GM12892 (cell line): ENCODE results near the gene PGF.

Experiments used
- DNase-seq: peaks from one replicate; pipeline ENCODE4 v3.0.0; 2011; ENCODE audit not compliant: insufficient read length
- FAIRE-seq: peaks from 2 replicates; lab custom pipeline; 2011; peaks lifted over from hg19 to GRCh38; lab: Jason Lieb, UNC
- POLR2A ChIP-seq: IDR thresholded peaks from 2 replicates; pipeline ENCODE4 v1.6.1; 2011; ENCODE audit warnings: low read depth, low read length, control low read depth
- POLR2AphosphoS5 ChIP-seq: IDR thresholded peaks from 2 replicates; pipeline ENCODE4 v1.6.1; 2011; ENCODE audit warnings: low read depth, low read length, control low read depth
- TAF1 ChIP-seq: IDR thresholded peaks from 2 replicates; pipeline ENCODE4 v1.6.1; 2011; ENCODE audit warnings: low read depth, mild to moderate bottlenecking, control low read depth, low read length, borderline replicate concordance

Gene PGF

DNA sequence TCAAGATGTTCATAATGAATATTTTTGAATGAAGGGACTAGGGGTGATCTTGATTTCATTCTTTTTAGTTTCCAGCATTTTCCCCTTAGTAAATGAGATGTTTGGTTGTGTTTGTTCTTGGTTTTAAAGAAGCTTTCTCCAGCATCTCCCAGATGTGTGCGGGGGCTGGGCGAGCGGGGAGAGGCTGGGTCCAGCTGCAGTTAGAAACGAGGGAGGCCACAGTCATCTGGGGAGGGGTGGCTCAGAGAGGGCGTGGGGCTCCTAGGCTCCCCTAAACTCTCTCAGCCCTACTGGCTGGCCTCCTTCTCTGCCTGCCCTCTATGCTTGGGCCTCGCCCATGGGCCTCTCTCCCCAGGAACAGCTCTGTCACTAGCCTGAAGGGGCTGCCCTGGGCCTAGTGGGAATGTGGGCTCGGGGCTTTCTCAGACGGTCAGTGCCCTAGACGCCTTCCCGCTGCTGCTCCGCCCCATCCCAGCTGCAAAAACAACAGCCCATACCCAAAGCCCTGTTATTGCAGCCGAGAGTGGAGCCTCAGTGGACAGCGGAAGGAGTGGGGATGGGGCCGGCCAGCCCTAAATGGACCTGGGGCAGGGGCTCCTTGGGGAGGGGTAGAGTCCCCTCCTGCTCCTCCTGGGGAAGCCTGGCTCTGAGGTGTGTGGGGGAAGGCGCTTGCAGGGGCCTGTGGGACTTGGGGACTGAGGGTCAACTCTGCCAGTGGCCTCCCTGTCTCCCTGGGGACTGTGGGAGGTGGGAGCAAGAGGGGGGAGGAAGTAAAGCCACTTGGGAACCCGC, 29.0 kb upstream of the PGF start:
- FAIRE-seq = no peak
- no peak for TF ChIP-seq TAF1
- TF ChIP-seq POLR2AphosphoS5 = no peak
- TF ChIP-seq POLR2A = no peak

DNA sequence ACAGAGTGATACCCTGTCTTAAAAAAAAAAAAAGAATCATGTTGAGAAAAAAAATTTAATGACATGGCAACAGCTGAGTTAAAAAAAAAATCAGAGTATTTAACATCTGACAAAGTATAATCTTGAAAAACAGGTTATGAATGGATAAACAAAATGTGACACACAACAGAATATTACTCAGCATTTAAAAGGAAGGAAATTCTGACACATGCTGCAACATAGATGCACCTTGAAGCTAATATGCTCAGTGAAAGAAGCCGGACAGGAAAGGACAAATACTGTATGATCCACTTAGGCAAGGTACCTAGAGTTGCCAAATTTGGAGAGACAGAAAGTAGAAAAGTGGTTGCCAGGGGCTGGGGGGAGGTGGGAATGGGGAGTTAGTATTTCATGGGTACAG, 27.9 kb upstream of the PGF start:
- DNase-seq (no peak), FAIRE-seq (no peak)
- TF ChIP-seq POLR2A (no peak), POLR2AphosphoS5 (no peak), TAF1 (no peak)

More for the DNA sequence above, 29.0 kb upstream of the PGF start:
- no peak for DNase-seq

DNA sequence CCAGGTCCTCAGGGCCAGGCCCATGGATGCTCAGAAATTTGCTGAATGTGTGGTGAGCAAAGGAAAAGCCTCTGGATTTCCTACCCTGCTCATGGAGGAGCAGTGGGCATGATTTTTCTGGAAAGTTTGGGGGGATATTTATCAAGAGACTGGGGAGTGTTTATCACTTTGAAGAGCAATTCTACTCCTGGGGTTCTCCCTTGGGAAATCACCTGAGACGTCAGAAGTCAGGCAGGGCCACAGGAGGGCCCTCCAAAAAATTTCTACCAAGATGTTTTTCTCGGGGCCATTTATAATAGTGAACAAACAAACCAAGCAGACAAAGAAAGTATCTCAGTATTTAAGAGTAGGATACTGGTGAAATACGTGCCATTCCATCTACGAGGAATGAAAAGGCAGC, 27.3 kb upstream of the PGF start:
- DNase-seq (no peak), FAIRE-seq (no peak)

DNA sequence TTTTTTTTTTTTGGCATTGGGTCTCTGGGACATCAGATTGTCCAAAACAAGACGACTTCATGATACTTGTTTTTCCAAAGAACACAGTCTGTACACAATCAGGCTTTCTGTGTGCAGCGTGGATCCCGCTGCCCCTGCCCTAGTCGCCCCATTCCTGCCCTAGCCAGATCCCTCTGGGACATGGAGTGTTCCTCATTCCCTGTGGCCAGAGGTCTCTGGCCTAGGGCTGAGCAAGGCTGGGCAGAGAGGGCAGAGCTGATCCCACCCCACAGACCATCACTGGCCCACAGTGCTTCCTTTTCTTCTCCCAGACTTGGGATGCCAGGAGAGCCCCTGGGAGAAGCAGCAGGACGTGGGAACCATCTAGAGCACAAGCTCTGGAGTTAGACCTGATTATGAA, 26.4 kb upstream of the PGF start:
- FAIRE-seq = no peak
- TF ChIP-seq TAF1 (no peak), POLR2AphosphoS5 (no peak), POLR2A (no peak)
- no peak for DNase-seq

More for the DNA sequence above, 27.3 kb upstream of the PGF start:
- TF ChIP-seq TAF1 (no peak), POLR2A (no peak), POLR2AphosphoS5 (no peak)

DNA sequence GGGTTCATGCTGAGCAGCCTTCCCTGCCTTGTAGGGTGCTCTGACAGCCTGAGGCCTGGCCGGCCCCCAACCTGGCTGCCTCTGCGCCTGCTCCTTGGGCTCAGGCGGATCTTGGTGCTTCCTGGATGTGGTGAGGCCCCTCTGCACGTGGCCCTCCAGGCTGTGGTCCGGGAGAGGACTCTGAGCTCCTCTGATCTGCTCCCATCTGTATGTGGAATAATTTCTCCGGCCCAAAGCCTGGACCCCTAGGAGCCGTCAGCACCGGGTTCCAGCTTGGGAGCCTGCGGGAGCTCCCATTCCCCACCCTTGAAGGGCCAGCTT, 26.0 kb upstream of the PGF start:
- no peak for TF ChIP-seq POLR2A
- TF ChIP-seq TAF1 = no peak
- TF ChIP-seq POLR2AphosphoS5 = no peak
- DNase-seq (no peak), FAIRE-seq (no peak)

DNA sequence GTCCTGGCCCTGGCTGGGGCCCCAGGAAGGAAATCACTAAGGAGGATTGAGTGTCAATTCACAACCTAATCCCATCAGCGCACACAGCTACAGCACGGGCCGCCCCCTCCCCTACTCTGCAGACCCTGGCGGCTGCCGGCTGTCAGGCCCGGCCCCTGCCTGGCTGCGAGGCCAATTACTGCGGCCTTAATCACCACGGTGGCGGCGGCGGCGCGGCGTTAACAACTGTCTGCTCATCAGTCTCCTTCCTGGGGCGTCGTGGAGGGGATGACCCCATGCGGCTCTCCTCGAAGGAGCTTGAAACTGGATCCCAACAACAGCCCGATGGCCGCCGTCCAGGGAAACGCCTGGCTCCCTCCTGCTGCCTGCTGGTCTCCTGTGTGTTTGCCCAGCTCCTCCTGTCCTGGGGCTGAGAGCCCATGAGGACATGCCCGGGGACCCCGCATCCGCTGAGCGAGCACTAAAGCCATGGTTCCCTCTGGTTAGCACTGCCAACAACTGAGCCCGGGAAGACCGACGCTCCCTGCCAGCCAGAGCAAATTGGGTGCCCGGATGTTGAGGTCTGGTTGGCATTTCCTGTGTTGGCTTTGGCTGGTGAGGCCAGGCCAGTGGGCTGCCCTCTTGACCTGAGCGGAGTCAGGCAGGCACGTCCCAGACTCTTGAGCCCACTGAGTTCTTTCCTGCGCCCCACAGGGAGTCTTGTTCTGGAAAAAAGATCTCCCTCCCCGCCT, 25.5 kb upstream of the PGF start:
- TF ChIP-seq POLR2A (no peak), POLR2AphosphoS5 (no peak), TAF1 (no peak)
- FAIRE-seq (no peak), DNase-seq (no peak)

DNA sequence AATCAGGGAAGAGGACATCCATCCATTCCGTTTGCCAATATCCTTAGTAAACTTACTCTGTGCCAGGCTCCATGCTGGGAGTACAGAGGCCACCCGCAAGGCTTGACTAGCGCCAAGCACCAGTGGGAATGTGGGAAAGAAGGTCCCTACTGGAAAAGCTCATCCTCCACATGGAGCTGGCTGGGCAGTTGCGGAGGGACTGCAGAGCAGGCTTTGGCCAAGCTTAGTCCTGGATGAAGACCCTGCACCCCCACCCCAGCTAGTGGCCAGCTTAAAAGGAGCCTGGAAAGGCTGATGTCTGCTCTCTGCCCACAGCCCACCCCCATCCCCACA, 25.0 kb upstream of the PGF start:
- TF ChIP-seq TAF1 (no peak), POLR2AphosphoS5 (no peak), POLR2A (no peak)
- DNase-seq (no peak), FAIRE-seq (no peak)

DNA sequence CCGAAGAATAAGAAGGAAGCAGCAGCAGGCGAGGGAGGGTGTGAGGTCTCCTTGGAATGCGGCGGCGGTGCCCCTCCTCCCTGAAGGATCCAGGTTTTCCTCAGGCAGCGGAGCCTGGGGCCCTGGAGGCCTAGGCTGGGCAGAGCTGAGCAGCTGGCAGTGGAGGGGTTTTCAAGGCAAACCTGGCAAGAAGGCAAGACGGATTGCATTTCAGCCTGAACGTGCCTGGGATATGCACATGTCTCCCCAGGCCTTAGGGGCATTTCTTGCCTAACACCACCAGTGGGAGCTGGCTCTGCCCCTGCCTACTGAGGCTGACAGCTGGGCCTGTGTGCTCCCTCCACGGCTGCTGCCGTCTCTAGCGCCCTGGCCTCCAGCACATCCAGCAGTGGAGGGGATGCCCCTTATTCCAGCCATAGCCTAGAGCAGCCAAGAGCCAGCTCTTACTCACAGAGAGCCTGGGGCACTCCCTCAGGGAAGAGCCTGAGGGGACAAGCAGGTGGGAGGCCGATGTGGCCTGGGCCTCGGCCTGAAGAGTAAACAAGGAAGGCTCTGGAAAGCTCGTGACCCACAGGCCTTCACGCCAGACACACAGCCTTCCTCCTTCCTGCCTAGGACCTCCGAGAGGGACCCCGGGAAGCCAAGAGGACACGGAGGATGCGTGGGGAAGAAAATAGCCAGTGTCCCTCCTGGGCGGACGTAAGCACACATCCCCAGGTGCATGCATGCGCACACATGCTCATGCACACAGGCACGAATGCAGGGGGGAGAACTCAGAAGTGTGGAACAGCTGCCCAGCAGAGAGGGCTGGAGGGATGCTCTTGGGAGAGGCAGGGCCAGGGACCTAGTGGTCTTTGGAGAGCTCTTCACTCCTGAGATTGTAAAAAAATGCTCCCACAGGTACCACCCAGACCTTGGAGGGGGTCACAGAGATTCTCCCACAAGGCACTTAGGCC, 24.3 kb upstream of the PGF start:
- DNase-seq (no peak), FAIRE-seq (peak; percentile 30)
- no peak for TF ChIP-seq TAF1
- TF ChIP-seq POLR2A = no peak
- TF ChIP-seq POLR2AphosphoS5 = no peak

DNA sequence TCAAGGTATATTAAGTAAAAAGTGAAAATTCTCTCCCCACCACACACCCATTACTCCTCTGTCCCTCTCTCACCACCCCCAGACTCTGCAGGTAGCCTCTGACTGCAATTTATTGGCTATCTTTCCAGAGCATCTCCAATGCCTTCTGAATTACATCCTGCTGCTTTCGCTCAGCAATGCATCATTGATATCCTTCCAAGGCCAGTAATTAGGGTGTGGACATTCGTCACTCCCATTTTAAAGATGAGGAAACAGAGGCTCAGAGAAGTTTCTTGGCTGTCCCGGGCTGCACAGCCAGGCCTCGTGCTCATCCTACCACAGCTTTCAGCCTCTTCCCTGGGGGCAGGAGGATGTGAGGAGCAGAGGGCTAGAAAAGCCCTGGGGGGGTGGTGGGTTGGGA, 23.6 kb upstream of the PGF start:
- DNase-seq (no peak), FAIRE-seq (no peak)
- TF ChIP-seq POLR2A (no peak), TAF1 (no peak), POLR2AphosphoS5 (no peak)

DNA sequence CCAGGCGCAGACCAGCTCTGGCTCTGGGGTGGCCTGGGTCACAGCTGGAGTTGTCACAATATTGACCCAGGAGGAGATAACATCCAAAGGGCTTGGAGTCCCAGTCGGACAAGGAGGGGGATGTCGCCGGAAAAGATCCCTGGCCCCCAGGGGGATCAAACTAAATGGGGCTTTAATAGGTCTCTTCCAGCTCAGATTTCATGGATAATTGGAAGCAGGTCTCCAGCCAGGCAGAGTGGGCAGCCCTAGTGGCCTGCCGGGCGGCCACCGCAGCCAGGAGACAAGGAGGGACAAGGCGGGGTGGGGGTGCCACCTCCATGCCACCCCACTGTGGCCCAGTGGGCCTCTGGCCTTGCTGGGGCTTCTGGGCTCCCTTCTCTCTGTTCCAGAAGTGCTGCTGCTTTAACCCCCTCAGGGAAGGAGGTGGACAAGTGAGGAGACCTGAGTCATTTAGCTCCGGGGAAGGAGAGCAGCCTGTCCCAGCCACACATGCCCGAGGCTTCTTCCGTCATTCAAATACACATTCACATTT, 23.1 kb upstream of the PGF start:
- DNase-seq (no peak), FAIRE-seq (no peak)
- TF ChIP-seq TAF1 = no peak

DNA sequence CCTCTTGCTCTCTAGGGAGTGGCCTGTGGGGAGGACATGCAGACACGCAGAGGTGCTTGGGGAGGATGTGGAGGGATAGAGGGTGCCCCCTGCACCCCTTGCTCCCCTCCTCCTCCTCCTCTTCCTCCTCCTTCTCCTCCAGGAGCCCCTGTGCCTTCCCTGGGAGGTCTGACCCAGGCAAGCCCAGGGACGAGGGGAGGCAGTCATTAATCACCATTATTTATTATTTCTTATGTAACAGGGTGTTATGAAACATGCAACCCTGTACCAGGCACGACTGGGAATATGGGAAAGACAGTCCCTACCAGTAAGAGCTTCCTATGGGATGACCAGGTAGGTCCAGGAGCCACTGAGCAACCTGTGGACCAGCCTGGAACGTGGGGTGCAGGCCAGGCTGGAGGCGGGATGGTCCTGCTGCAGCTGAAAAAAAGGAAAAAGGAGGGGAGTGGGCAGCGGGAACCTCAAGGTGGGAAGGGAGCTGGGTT, 22.5 kb upstream of the PGF start:
- no peak for FAIRE-seq
- TF ChIP-seq POLR2A (no peak), TAF1 (no peak), POLR2AphosphoS5 (no peak)
- no peak for DNase-seq
